ENCODE results near the gene UNC79.
"Not testable (repeated sequence)": the region's sequence is repeated elsewhere in the genome, so short reads cannot be mapped to it uniquely, and the experiment has no call there.

The UNC79 gene

GRCh38 chr14:93430315-93431035 is at the start of gene UNC79:
TSS of gene UNC79 (plus strand) at chr14:93430939. CDS start at chr14:93431030, 91 bp downstream.
- no peak for DNase-seq

- DNase-seq, result no peak
These were observed 49.1 kb upstream of the UNC79 start for GRCh38 chr14:93381644-93382043.

- not testable (repeated sequence) for DNase-seq
These were observed 46.5 kb upstream of the UNC79 start for GRCh38 chr14:93384256-93384655.

GRCh38 chr14:93395231-93395630 is 35.5 kb upstream of the UNC79 start:
- no peak for DNase-seq

- DNase-seq, result no peak
These were observed 34.3 kb upstream of the UNC79 start for GRCh38 chr14:93396456-93396855.

- no peak for DNase-seq
These were observed 32.2 kb upstream of the UNC79 start for GRCh38 chr14:93398491-93398890.

- DNase-seq, result no peak
These were observed 27.8 kb upstream of the UNC79 start for GRCh38 chr14:93402951-93403350.

- DNase-seq, result no peak
These were observed 20.7 kb upstream of the UNC79 start for GRCh38 chr14:93410021-93410420.

- no peak for DNase-seq
These were observed 19.8 kb upstream of the UNC79 start for GRCh38 chr14:93410893-93411292.

- not testable (repeated sequence) for DNase-seq
These were observed 5.6 kb upstream of the UNC79 start for GRCh38 chr14:93425136-93425535.

GRCh38 chr14:93426750-93427149 is 4.0 kb upstream of the UNC79 start:
- DNase-seq, result no peak

GRCh38 chr14:93431036-93431670 is 414 bp downstream of the UNC79 start:
- peak; percentile 7 for DNase-seq

GRCh38 chr14:93454224-93454623 is 23.5 kb downstream of the UNC79 start:
- no peak for DNase-seq

- no peak for DNase-seq
These were observed 25.6 kb downstream of the UNC79 start for GRCh38 chr14:93456356-93456755.

- no peak for DNase-seq
These were observed 27.5 kb downstream of the UNC79 start for GRCh38 chr14:93458234-93458633.

- DNase-seq, result no peak
These were observed 31.7 kb downstream of the UNC79 start for GRCh38 chr14:93462479-93462878.

- DNase-seq, result no peak
These were observed 33.5 kb downstream of the UNC79 start for GRCh38 chr14:93464271-93464670.

GRCh38 chr14:93475471-93475870 is 44.7 kb downstream of the UNC79 start:
- no peak for DNase-seq

- DNase-seq, result no peak
These were observed 45.6 kb downstream of the UNC79 start for GRCh38 chr14:93476305-93476704.

GRCh38 chr14:93479074-93479473 is 48.3 kb downstream of the UNC79 start:
- DNase-seq, result not testable (repeated sequence)

- no peak for DNase-seq
These were observed 50.1 kb downstream of the UNC79 start for GRCh38 chr14:93480867-93481266.

GRCh38 chr14:93481758-93482157 is 51.0 kb downstream of the UNC79 start:
- DNase-seq, result no peak

- DNase-seq, result no peak
These were observed 59.3 kb downstream of the UNC79 start for GRCh38 chr14:93490001-93490400.

GRCh38 chr14:93493054-93493453 is 62.3 kb downstream of the UNC79 start:
- DNase-seq, result no peak

- not testable (repeated sequence) for DNase-seq
These were observed 62.9 kb downstream of the UNC79 start for GRCh38 chr14:93493622-93494021.
